DND-41 (cell line): ENCODE results near the gene HSD17B14.

Experiments used
- CTCF ChIP-seq: IDR thresholded peaks from 2 replicates; pipeline ENCODE4 v1.5.1; 2012; ENCODE audit warnings: borderline replicate concordance, low read length, moderate library complexity, mild to moderate bottlenecking; ENCODE audit not compliant: poor library complexity, severe bottlenecking; ENCODE audit errors: extremely low read depth
- EZH2 ChIP-seq: IDR thresholded peaks from 3 replicates; pipeline ENCODE4 v1.6.1; 2012; ENCODE audit warnings: borderline replicate concordance, low read depth, mild to moderate bottlenecking, moderate library complexity, low read length, inconsistent platforms; ENCODE audit not compliant: severe bottlenecking

DNA sequence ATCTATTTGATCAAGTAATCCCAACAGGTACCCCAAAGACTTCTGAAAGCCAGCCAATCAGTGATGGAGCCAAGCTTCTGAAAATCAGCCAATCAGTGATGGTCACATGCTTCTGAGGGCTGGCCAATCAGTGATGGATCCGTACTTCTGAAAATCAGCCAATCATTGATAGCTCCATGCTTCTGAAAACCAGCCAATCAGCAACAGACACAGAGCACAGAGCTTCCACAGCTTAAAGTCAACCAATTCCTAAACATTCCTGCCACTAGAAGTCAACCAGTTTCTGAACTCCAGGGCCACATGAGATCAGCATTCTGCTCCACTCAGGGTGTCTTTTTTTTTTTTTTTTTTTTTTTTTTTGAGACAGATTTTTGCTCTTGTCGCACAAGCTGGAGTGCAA, 8.2 kb upstream of the HSD17B14 start:
- no peak for TF ChIP-seq CTCF
- TF ChIP-seq EZH2, result no peak
